Kidney epithelial cell (primary cell): ENCODE data around the gene PCDHGB5. TPM values are rescaled to one million over a fixed set of nuclear protein-coding genes. Genes with fewer than 3 reads are reported as not detected.
A peak's percentile ranks its signal among the peaks of the same experiment; 100 is the strongest.
"Not testable (repeated sequence)": the region's sequence is repeated elsewhere in the genome, so short reads cannot be mapped to it uniquely, and the experiment has no call there.

Experiments
- DNase-seq: peaks from one replicate; pipeline ENCODE4 v3.0.0-alpha.2; 2010; ENCODE audit warnings: low read depth
- H3K27me3 ChIP-seq: 2 replicates; pipeline ENCODE4 v1.6.0; 2011; ENCODE audit warnings: low read length; ENCODE audit not compliant: control insufficient read depth, insufficient read depth
- H3K36me3 ChIP-seq: 2 replicates; pipeline ENCODE4 v1.5.1; 2011; ENCODE audit warnings: low read length; ENCODE audit not compliant: control insufficient read depth, insufficient read depth
- H3K4me3 ChIP-seq: 2 replicates; pipeline ENCODE4 v1.5.1; 2011; ENCODE audit warnings: low read depth, mild to moderate bottlenecking, control low read depth, low read length
- total RNA-seq: library from RNA; depleted of rRNA; stranded (reverse); fragments of >200 nt; gene quantifications from 2 replicates; pipeline ENCODE4 v1.2.3, GENCODE V29; 2015
- TF ChIP-seq, protein P1 (sequence below): IDR thresholded peaks from 2 replicates; pipeline ENCODE4 v1.5.1; 2011; ENCODE audit warnings: mild to moderate bottlenecking, moderate library complexity, low read length, control low read depth, inconsistent platforms; ENCODE audit not compliant: insufficient read depth, poor library complexity, severe bottlenecking

The PCDHGB5 gene
- total RNA-seq, result 18.6 and 19.3 TPM in 2 replicates

DNA sequence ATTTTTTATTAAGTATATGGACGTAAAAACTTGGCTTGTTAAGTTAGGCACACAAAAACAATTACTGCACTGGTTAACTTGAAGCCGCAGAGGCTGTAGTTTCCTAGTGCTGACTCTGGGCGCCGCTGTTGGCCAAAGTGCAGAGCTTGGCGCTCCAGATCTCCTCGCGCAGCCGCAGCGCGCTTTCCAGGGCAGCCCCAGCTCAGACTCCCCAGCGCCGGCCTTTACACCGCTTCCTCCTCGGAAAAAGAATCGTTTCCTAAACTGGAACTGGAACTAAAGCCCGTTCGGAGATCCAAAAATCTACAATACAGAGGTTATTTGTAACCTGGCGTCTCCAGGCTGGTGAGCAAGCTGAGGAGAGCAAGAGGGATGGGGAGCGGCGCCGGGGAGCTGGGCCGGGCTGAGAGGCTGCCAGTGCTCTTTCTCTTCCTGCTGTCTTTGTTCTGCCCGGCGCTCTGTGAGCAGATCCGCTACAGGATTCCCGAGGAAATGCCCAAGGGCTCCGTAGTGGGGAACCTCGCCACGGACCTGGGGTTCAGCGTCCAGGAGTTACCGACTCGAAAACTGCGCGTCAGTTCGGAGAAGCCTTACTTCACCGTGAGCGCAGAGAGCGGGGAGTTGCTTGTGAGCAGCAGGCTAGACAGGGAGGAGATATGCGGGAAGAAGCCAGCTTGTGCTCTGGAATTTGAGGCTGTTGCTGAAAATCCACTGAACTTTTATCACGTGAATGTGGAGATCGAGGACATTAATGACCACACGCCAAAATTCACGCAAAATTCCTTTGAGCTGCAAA lies at the start of gene PCDHGB5:
Gene PCDHGB5 (plus strand): TSS at position 192 of the 796 bp plus-strand sequence. CDS start 181 bp downstream, at position 373.
- H3K4me3 ChIP-seq, result peak within 1 kb of the TSS; percentile 30
- DNase-seq, H3K36me3 ChIP-seq: not testable (repeated sequence)
- peaks cover 17% of the 10 kb centered on the region for H3K27me3 ChIP-seq
- TF ChIP-seq, protein P1, sequence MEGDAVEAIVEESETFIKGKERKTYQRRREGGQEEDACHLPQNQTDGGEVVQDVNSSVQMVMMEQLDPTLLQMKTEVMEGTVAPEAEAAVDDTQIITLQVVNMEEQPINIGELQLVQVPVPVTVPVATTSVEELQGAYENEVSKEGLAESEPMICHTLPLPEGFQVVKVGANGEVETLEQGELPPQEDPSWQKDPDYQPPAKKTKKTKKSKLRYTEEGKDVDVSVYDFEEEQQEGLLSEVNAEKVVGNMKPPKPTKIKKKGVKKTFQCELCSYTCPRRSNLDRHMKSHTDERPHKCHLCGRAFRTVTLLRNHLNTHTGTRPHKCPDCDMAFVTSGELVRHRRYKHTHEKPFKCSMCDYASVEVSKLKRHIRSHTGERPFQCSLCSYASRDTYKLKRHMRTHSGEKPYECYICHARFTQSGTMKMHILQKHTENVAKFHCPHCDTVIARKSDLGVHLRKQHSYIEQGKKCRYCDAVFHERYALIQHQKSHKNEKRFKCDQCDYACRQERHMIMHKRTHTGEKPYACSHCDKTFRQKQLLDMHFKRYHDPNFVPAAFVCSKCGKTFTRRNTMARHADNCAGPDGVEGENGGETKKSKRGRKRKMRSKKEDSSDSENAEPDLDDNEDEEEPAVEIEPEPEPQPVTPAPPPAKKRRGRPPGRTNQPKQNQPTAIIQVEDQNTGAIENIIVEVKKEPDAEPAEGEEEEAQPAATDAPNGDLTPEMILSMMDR, result peak; percentile 58

DNA sequence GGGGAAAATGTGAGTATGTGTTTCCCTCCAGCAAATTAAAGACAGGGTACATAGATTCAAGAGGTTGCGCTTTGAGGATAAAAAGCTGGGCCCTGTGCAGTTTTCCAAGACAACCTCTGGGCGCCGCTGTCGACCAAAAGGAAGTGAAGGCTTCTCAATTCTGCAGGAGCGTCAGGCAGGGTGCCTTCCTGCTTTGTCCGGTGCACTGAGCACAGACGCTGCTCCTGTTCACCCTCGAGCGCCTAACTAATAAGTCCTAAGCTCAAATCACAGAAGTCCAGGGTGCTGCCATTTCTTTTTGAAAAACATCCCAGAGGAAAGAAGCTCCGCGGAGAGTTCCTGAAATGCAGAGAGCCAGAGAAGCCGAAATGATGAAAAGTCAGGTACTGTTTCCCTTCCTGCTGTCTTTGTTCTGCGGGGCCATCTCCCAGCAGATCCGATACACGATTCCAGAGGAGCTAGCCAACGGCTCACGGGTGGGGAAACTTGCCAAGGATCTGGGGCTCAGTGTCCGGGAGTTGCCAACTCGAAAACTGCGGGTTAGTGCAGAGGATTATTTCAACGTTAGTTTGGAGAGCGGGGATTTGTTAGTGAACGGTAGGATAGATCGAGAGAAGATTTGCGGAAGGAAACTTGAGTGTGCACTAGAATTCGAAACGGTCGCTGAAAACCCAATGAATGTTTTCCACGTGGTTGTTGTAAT lies 47.7 kb upstream of the PCDHGB5 start, which contains the start of gene PCDHGB1:
Gene PCDHGB1 (plus strand): TSS at position 183 of the 703 bp plus-strand sequence. CDS start 162 bp downstream, at position 345.
- Histone ChIP-seq H3K36me3 (no peaks in the 10 kb centered on the region), H3K27me3 (peaks cover 17% of the 10 kb centered on the region), H3K4me3 (no peak within 1 kb of the TSS)
- no peak for DNase-seq
- TF ChIP-seq, protein P1, result peak; percentile 43

DNA sequence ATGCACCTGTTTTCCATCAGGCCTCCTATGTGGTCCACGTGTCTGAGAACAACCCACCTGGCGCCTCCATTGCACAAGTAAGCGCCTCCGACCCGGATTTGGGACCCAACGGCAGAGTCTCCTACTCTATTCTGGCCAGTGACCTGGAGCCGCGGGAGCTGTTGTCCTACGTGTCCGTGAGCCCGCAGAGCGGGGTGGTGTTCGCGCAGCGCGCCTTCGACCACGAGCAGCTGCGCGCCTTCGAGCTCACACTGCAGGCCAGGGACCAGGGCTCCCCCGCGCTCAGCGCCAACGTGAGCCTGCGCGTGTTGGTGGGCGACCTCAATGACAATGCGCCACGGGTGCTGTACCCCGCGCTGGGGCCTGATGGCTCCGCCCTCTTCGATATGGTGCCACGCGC lies 46.2 kb upstream of the PCDHGB5 start:
- peaks cover 16% of the 10 kb centered on the region for H3K27me3 ChIP-seq
- TF ChIP-seq, protein P1, result no peak

DNA sequence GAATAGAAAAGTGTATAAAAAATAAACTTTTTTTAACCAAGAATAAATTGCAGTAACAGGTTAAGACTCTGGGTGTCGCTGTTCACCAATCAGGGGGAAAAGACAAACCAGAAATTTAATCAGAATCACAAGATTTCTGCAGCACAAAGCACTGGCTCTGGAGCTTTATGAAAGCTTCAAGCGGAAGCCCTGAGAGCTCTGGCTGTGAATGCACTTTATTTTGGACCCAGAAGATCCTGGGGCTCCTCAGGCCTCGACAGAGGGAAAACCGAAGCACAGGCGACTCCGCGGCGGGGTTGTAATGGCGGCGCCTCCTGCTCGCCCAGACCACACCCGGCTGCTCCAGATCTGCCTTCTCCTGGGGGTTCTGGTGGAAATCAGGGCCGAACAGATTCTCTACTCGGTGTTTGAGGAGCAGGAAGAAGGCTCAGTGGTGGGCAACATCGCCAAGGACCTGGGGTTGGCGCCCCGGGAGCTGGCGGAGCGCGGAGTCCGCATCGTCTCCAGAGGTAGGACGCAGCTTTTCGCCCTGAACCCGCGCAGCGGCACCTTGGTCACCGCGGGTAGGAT lies 42.8 kb upstream of the PCDHGB5 start, which contains the start of gene PCDHGA4:
Gene PCDHGA4 (plus strand): TSS at position 122 of the 570 bp plus-strand sequence. CDS start 87 bp downstream, at position 209.
- Histone ChIP-seq H3K27me3 (peaks cover 18% of the 10 kb centered on the region), H3K36me3 (no peaks in the 10 kb centered on the region), H3K4me3 (no peak within 1 kb of the TSS)
- DNase-seq, result no peak
- TF ChIP-seq, protein P1, result peak; percentile 14

More for the DNA sequence above, 46.2 kb upstream of the PCDHGB5 start:
- no peak for DNase-seq
- no peaks in the 10 kb centered on the region for H3K36me3 ChIP-seq
- H3K4me3 ChIP-seq, result no peak overlapping the region

DNA sequence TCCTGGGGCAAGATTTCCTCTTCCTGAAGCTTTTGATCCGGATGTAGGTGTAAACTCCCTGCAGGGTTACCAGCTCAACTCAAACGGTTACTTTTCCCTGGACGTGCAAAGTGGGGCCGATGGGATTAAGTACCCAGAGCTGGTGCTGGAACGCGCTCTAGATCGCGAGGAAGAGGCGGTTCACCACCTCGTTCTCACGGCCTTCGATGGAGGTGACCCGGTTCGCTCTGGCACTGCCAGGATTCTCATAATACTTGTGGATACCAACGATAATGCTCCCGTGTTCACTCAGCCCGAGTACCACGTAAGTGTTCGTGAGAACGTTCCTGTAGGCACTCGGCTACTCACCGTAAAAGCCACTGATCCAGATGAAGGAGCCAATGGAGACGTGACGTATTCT lies 42.1 kb upstream of the PCDHGB5 start:
- Histone ChIP-seq H3K36me3 (no peaks in the 10 kb centered on the region), H3K4me3 (no peak overlapping the region), H3K27me3 (peaks cover 17% of the 10 kb centered on the region)
- DNase-seq, result no peak
- TF ChIP-seq, protein P1, result no peak
